ENCODE data around the gene AGRP.
A peak's percentile ranks its signal among the peaks of the same experiment; 100 is the strongest.
"Not testable (repeated sequence)": the region's sequence is repeated elsewhere in the genome, so short reads cannot be mapped to it uniquely, and the experiment has no call there.

Gene AGRP

GRCh38 chr16:67483150-67483549, at the start of gene AGRP:
AGRP (minus strand) TSS chr16:67483547; CDS start chr16:67483398, 149 bp downstream.
- no peak for DNase-seq

GRCh38 chr16:67531247-67531646, 47.9 kb upstream of the AGRP start:
- DNase-seq: no peak

- peak; percentile 30 for DNase-seq
Observed at GRCh38 chr16:67530013-67530939, 46.9 kb upstream of the AGRP start.

- DNase-seq: no peak
Observed at GRCh38 chr16:67529582-67530012, 46.2 kb upstream of the AGRP start.

GRCh38 chr16:67528870-67529581, 45.7 kb upstream of the AGRP start:
- no peak for DNase-seq

GRCh38 chr16:67528222-67528869, 45.0 kb upstream of the AGRP start, which contains the start of gene RIPOR1:
RIPOR1 (plus strand) TSS chr16:67528829; CDS start chr16:67538447, 9,618 bp downstream.
- peak; percentile 19 for DNase-seq

- DNase-seq: no peak
Observed at GRCh38 chr16:67526149-67526791, 42.9 kb upstream of the AGRP start.

- no peak for DNase-seq
Observed at GRCh38 chr16:67525176-67525860, 42.0 kb upstream of the AGRP start.

- peak; percentile 90 for DNase-seq
Observed at GRCh38 chr16:67521095-67521804, 37.9 kb upstream of the AGRP start.

GRCh38 chr16:67519242-67519641, 35.9 kb upstream of the AGRP start:
- DNase-seq: no peak

- no peak for DNase-seq
Observed at GRCh38 chr16:67518676-67519075, 35.3 kb upstream of the AGRP start.

- no peak for DNase-seq
Observed at GRCh38 chr16:67517661-67518423, 34.5 kb upstream of the AGRP start.

GRCh38 chr16:67517155-67517445, 33.8 kb upstream of the AGRP start:
- DNase-seq: no peak

- no peak for DNase-seq
Observed at GRCh38 chr16:67516296-67517154, 33.2 kb upstream of the AGRP start.

GRCh38 chr16:67514382-67514828, 31.1 kb upstream of the AGRP start:
- peak; percentile 61 for DNase-seq

GRCh38 chr16:67513892-67514291, 30.5 kb upstream of the AGRP start:
- DNase-seq: not testable (repeated sequence)

- DNase-seq: no peak
Observed at GRCh38 chr16:67509016-67509415, 25.7 kb upstream of the AGRP start.

GRCh38 chr16:67506468-67506867, 23.1 kb upstream of the AGRP start:
- no peak for DNase-seq
